Duodenal mucosa (tissue), 2 donors: ENCODE measurements around the gene ZBTB20.

Experiments
- H3K27ac ChIP-seq: one replicate; pipeline ENCODE4 v1.7.0; 2013; ENCODE audit warnings: low read depth, low read length
- H3K27me3 ChIP-seq, 2 donors: one replicate each; pipeline ENCODE4 v1.7.0; 2013; ENCODE audit warnings: low read length in 2 of 2, control low read depth in 1 of 2; ENCODE audit not compliant: insufficient read depth in 2 of 2, control insufficient read depth in 1 of 2
- H3K36me3 ChIP-seq, 2 donors: one replicate each; pipeline ENCODE4 v1.7.0; 2013; ENCODE audit warnings: low read length in 2 of 2, control low read depth in 1 of 2; ENCODE audit not compliant: insufficient read depth in 2 of 2, control insufficient read depth in 1 of 2
- H3K4me1 ChIP-seq, 2 donors: one replicate each; pipeline ENCODE4 v1.7.0; 2013; ENCODE audit warnings: low read length in 2 of 2, control low read depth in 1 of 2; ENCODE audit not compliant: insufficient read depth in 2 of 2, control insufficient read depth in 1 of 2
- H3K4me3 ChIP-seq, 2 donors: one replicate each; pipeline ENCODE4 v1.7.0; 2013; ENCODE audit warnings: low read length in 2 of 2, low read depth in 1 of 2
- H3K9ac ChIP-seq, 2 donors: one replicate each; pipeline ENCODE4 v1.7.0; 2013; ENCODE audit warnings: low read length in 2 of 2, low read depth in 1 of 2
- H3K9me3 ChIP-seq, 2 donors: one replicate each; pipeline ENCODE4 v1.7.0; 2013; ENCODE audit warnings: low read length in 2 of 2, control low read depth in 1 of 2; ENCODE audit not compliant: control insufficient read depth in 1 of 2

The ZBTB20 gene

GRCh38 chr3:114552527-114552812, 594.6 kb downstream of the ZBTB20 start:
- Histone ChIP-seq H3K4me3 (no peak overlapping the region), H3K27ac (no peak overlapping the region), H3K4me1 (no peaks in the 10 kb centered on the region), H3K9me3 (no peaks in the 10 kb centered on the region), H3K27me3 (no peaks in the 10 kb centered on the region), H3K9ac (no peak overlapping the region), H3K36me3 (no peaks in the 10 kb centered on the region)

- H3K4me1 ChIP-seq, result no peaks in the 10 kb centered on the region
- no peak overlapping the region for H3K9ac ChIP-seq
- no peaks in the 10 kb centered on the region for H3K36me3 ChIP-seq
- no peaks in the 10 kb centered on the region for H3K27me3 ChIP-seq
- H3K9me3 ChIP-seq, result no peaks in the 10 kb centered on the region
- H3K27ac ChIP-seq, result no peak overlapping the region
- no peak overlapping the region for H3K4me3 ChIP-seq
Observed at GRCh38 chr3:114551770-114552526, 595.1 kb downstream of the ZBTB20 start.

GRCh38 chr3:114550165-114550564, 596.9 kb downstream of the ZBTB20 start:
- no peaks in the 10 kb centered on the region for H3K36me3 ChIP-seq
- H3K27me3 ChIP-seq, result no peaks in the 10 kb centered on the region
- no peaks in the 10 kb centered on the region for H3K4me1 ChIP-seq
- no peak overlapping the region for H3K4me3 ChIP-seq
- no peaks in the 10 kb centered on the region for H3K9me3 ChIP-seq
- no peak overlapping the region for H3K27ac ChIP-seq
- H3K9ac ChIP-seq, result no peak overlapping the region

GRCh38 chr3:114545193-114545592, 601.9 kb downstream of the ZBTB20 start:
- Histone ChIP-seq H3K4me3 (no peak overlapping the region), H3K9ac (no peak overlapping the region), H3K4me1 (no peaks in the 10 kb centered on the region), H3K9me3 (no peaks in the 10 kb centered on the region), H3K27ac (no peak overlapping the region), H3K27me3 (no peaks in the 10 kb centered on the region), H3K36me3 (no peaks in the 10 kb centered on the region)

GRCh38 chr3:114542359-114542758, 604.7 kb downstream of the ZBTB20 start:
- H3K27me3 ChIP-seq, result no peaks in the 10 kb centered on the region
- H3K4me3 ChIP-seq, result no peak overlapping the region
- no peak overlapping the region for H3K9ac ChIP-seq
- H3K9me3 ChIP-seq, result no peaks in the 10 kb centered on the region
- H3K4me1 ChIP-seq, result no peaks in the 10 kb centered on the region
- no peak overlapping the region for H3K27ac ChIP-seq
- no peaks in the 10 kb centered on the region for H3K36me3 ChIP-seq

GRCh38 chr3:114539525-114539924, 607.6 kb downstream of the ZBTB20 start:
- no peak overlapping the region for H3K9ac ChIP-seq
- H3K9me3 ChIP-seq, result no peaks in the 10 kb centered on the region
- H3K4me1 ChIP-seq, result no peaks in the 10 kb centered on the region
- H3K4me3 ChIP-seq, result no peak overlapping the region
- H3K36me3 ChIP-seq, result no peaks in the 10 kb centered on the region
- no peak overlapping the region for H3K27ac ChIP-seq
- H3K27me3 ChIP-seq, result no peaks in the 10 kb centered on the region

GRCh38 chr3:114538211-114538610, 608.9 kb downstream of the ZBTB20 start:
- Histone ChIP-seq H3K9ac (no peak overlapping the region), H3K9me3 (no peaks in the 10 kb centered on the region), H3K4me1 (no peaks in the 10 kb centered on the region), H3K27me3 (no peaks in the 10 kb centered on the region), H3K27ac (no peak overlapping the region), H3K4me3 (no peak overlapping the region), H3K36me3 (no peaks in the 10 kb centered on the region)

GRCh38 chr3:114528517-114528916, 618.6 kb downstream of the ZBTB20 start:
- H3K27me3 ChIP-seq, result no peaks in the 10 kb centered on the region
- no peak overlapping the region for H3K9ac ChIP-seq
- no peaks in the 10 kb centered on the region for H3K9me3 ChIP-seq
- no peaks in the 10 kb centered on the region for H3K4me1 ChIP-seq
- H3K4me3 ChIP-seq, result no peak overlapping the region
- H3K36me3 ChIP-seq, result no peaks in the 10 kb centered on the region
- no peak overlapping the region for H3K27ac ChIP-seq

- H3K27me3 ChIP-seq, result no peaks in the 10 kb centered on the region
- H3K27ac ChIP-seq, result no peak overlapping the region
- H3K9me3 ChIP-seq, result no peaks in the 10 kb centered on the region
- H3K36me3 ChIP-seq, result no peaks in the 10 kb centered on the region
- H3K4me1 ChIP-seq, result no peaks in the 10 kb centered on the region
- no peak overlapping the region for H3K4me3 ChIP-seq
- no peak overlapping the region for H3K9ac ChIP-seq
Observed at GRCh38 chr3:114527036-114527644, 619.9 kb downstream of the ZBTB20 start.

- no peaks in the 10 kb centered on the region for H3K9me3 ChIP-seq
- H3K4me3 ChIP-seq, result no peak overlapping the region
- H3K9ac ChIP-seq, result no peak overlapping the region
- H3K36me3 ChIP-seq, result no peaks in the 10 kb centered on the region
- no peaks in the 10 kb centered on the region for H3K27me3 ChIP-seq
- no peak overlapping the region for H3K27ac ChIP-seq
- H3K4me1 ChIP-seq, result no peaks in the 10 kb centered on the region
Observed at GRCh38 chr3:114525278-114525677, 621.8 kb downstream of the ZBTB20 start.
